H1 (cell line): ENCODE data around the gene KYNU.

Source experiments
- ATF3 ChIP-seq: IDR thresholded peaks from 2 replicates; pipeline ENCODE4 v1.6.1; 2011; ENCODE audit warnings: low read depth, mild to moderate bottlenecking, low read length; ENCODE audit not compliant: insufficient read depth
- CHD7 ChIP-seq: fragments of 300-600 bp; sonication (generic); IDR thresholded peaks from 2 replicates; pipeline ENCODE4 v1.7.1; 2012; ENCODE audit warnings: low read length, moderate library complexity, mild to moderate bottlenecking, inconsistent platforms; ENCODE audit not compliant: insufficient replicate concordance
- CREB1 ChIP-seq: IDR thresholded peaks from 2 replicates; pipeline ENCODE4 v1.6.1; 2012; ENCODE audit warnings: inconsistent platforms
- CTCF ChIP-seq, 3 experiments: IDR thresholded peaks; 1 replicate in 2 of 3; 2 replicates in 1 of 3; pipeline versions ENCODE4 v1.5.1 to v1.6.1; 2011; ENCODE audit warnings: low read length in 3 of 3, mild to moderate bottlenecking in 3 of 3, inconsistent platforms in 2 of 3, low read depth in 1 of 3, moderate library complexity in 1 of 3; ENCODE audit not compliant: insufficient read depth in 1 of 3; ENCODE audit errors: control extremely low read depth in 1 of 3
- MAX ChIP-seq: IDR thresholded peaks from 2 replicates; pipeline ENCODE4 v1.6.1; 2012; ENCODE audit warnings: inconsistent platforms
- POLR2A ChIP-seq, 2 experiments: IDR thresholded peaks; 1 replicate in 1 of 2; 2 replicates in 1 of 2; pipeline ENCODE4 v1.6.1; 2011; ENCODE audit warnings: low read depth in 2 of 2, low read length in 2 of 2, mild to moderate bottlenecking in 2 of 2; ENCODE audit errors: control extremely low read depth in 1 of 2
- RFX5 ChIP-seq: IDR thresholded peaks from 2 replicates; pipeline ENCODE4 v1.6.1; 2011; ENCODE audit warnings: low read depth, low read length, improper control_type of control experiment, borderline replicate concordance

GRCh38 chr2:143075711-143076110 is 198.2 kb downstream of the KYNU start:
- TF ChIP-seq CTCF (IDR thresholded peaks at IDR 0.05; ENCODE audit: control extremely low read depth in 1 of 3, insufficient read depth in 1 of 3, low read depth in 1 of 3, low read length in 3 of 3) (no peak), MAX (no peak), CHD7 (no peak), POLR2A (IDR thresholded peaks at IDR 0.05; ENCODE audit: control extremely low read depth in 1 of 2, low read depth in 2 of 2, low read length in 2 of 2) (no peak), ATF3 (no peak), RFX5 (no peak), CREB1 (no peak)
